Duodenal mucosa (tissue), 2 donors: ENCODE measurements around the gene PCAT7.

Experiments
- H3K27ac ChIP-seq: one replicate; pipeline ENCODE4 v1.7.0; 2013; ENCODE audit warnings: low read depth, low read length
- H3K27me3 ChIP-seq, 2 donors: one replicate each; pipeline ENCODE4 v1.7.0; 2013; ENCODE audit warnings: low read length in 2 of 2, control low read depth in 1 of 2; ENCODE audit not compliant: insufficient read depth in 2 of 2, control insufficient read depth in 1 of 2
- H3K36me3 ChIP-seq, 2 donors: one replicate each; pipeline ENCODE4 v1.7.0; 2013; ENCODE audit warnings: low read length in 2 of 2, control low read depth in 1 of 2; ENCODE audit not compliant: insufficient read depth in 2 of 2, control insufficient read depth in 1 of 2
- H3K4me1 ChIP-seq, 2 donors: one replicate each; pipeline ENCODE4 v1.7.0; 2013; ENCODE audit warnings: low read length in 2 of 2, control low read depth in 1 of 2; ENCODE audit not compliant: insufficient read depth in 2 of 2, control insufficient read depth in 1 of 2
- H3K4me3 ChIP-seq, 2 donors: one replicate each; pipeline ENCODE4 v1.7.0; 2013; ENCODE audit warnings: low read length in 2 of 2, low read depth in 1 of 2
- H3K9ac ChIP-seq, 2 donors: one replicate each; pipeline ENCODE4 v1.7.0; 2013; ENCODE audit warnings: low read length in 2 of 2, low read depth in 1 of 2
- H3K9me3 ChIP-seq, 2 donors: one replicate each; pipeline ENCODE4 v1.7.0; 2013; ENCODE audit warnings: low read length in 2 of 2, control low read depth in 1 of 2; ENCODE audit not compliant: control insufficient read depth in 1 of 2

PCAT7 gene

GRCh38 chr9:94613003-94613402 is 58.1 kb downstream of the PCAT7 start:
- no peak overlapping the region for H3K4me3 ChIP-seq
- peaks cover 11 to 34% of the 10 kb centered on the region in 2 donors for H3K36me3 ChIP-seq
- H3K9ac ChIP-seq, result no peak overlapping the region
- H3K9me3 ChIP-seq, result no peaks in the 10 kb centered on the region
- H3K27me3 ChIP-seq, result no peaks in the 10 kb centered on the region
- H3K27ac ChIP-seq, result no peak overlapping the region
- peaks cover 19 to 25% of the 10 kb centered on the region in 2 donors for H3K4me1 ChIP-seq

DNA sequence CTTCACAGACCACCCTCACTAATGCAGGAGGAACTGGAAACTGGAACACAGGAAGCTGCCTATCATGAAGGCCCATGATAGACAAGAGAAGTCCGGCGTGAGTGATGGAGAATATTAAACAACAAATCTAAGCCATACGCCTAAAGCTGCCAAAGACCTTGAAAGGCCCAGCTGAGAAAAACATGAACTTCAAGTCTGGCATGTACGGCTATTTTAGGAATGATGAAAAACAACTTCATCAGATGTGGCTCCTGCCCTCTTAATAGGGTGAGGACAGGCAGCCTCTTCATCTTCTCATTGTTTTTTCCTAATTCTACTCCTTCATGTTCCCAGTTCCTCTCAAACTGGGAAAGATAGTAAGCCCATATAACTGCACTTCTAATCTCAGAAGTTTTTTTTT is 64.1 kb downstream of the PCAT7 start:
- no peaks in the 10 kb centered on the region for H3K4me1 ChIP-seq
- no peaks in the 10 kb centered on the region for H3K9me3 ChIP-seq
- H3K36me3 ChIP-seq, result peaks cover 8 to 51% of the 10 kb centered on the region in 2 donors
- H3K27me3 ChIP-seq, result no peaks in the 10 kb centered on the region
- H3K9ac ChIP-seq, result no peak overlapping the region
- H3K27ac ChIP-seq, result no peak overlapping the region
- H3K4me3 ChIP-seq, result no peak overlapping the region
